ENCODE data around the gene FNDC1.

DNA sequence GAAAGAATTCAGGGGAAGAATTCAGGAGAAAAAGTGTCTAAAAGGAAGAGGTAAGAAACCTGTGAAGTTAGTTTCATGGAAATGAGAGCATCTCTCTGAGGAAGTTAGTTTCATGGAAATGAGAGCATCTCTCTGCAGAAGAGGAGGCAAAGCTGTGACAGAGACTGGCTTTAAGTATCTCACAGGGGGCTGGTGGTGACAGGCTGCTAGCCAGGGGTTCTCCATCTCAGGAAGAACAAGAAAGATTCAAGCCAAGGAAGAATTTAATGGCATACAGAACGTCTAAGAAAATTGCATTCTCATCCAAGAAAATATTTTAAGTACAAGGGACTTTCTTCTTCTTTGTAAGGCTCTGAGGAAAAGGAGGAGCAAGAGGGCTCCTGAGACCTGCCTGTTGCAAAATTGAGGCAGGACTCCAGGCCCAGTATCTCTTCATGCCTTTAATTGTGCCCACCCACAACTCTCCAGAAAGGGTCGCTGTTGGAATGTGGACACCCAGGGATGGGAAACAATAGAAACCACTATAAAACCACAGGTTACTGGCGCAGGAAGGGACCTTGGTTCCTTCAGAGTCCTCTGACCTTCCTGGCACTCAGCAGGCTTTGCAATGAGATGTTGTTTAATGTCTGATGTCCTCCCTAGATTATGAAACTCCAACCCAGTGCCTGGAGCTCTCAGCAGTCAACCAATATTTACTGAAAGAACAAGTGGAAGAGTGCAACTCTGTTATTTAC, 136.8 kb downstream of the FNDC1 start:
- TF ChIP-seq GATA2 (IDR thresholded peaks at IDR 0.05; ENCODE audit: low read depth, low read length) (no peak), GATA3 (IDR thresholded peaks at IDR 0.05; ENCODE audit: low read depth, low read length) (no peak)

All from SH-SY5Y (cell line).